DMS79 treated with DMSO at 0.1 percent for 48 hours (cell line): ENCODE measurements around the gene SFT2D1.

Source experiments
- DNase-seq: peaks from one replicate; lab custom pipeline; 2025; lab: John Stamatoyannopoulos, UW

SFT2D1 gene

GRCh38 chr6:166277892-166278578 is 64.3 kb downstream of the SFT2D1 start:
- no peak for DNase-seq

- DNase-seq = peak; percentile 72
Measured at GRCh38 chr6:166277018-166277417, 65.3 kb downstream of the SFT2D1 start.

- peak; percentile 63 for DNase-seq
Measured at GRCh38 chr6:166275714-166276166, 66.6 kb downstream of the SFT2D1 start.

- DNase-seq = no peak
Measured at GRCh38 chr6:166274739-166275370, 67.5 kb downstream of the SFT2D1 start.

- DNase-seq = no peak
Measured at GRCh38 chr6:166274163-166274562, 68.2 kb downstream of the SFT2D1 start.

- DNase-seq = no peak
Measured at GRCh38 chr6:166271376-166271765, 71.0 kb downstream of the SFT2D1 start.

- DNase-seq = no peak
Measured at GRCh38 chr6:166270706-166271375, 71.5 kb downstream of the SFT2D1 start.
